ENCODE results near the gene ACOX2. TPM values are rescaled to one million over a fixed set of nuclear protein-coding genes. Genes with fewer than 3 reads are reported as not detected.

Gene ACOX2
- total RNA-seq, 2 experiments from 2014 or later: not detected

DNA sequence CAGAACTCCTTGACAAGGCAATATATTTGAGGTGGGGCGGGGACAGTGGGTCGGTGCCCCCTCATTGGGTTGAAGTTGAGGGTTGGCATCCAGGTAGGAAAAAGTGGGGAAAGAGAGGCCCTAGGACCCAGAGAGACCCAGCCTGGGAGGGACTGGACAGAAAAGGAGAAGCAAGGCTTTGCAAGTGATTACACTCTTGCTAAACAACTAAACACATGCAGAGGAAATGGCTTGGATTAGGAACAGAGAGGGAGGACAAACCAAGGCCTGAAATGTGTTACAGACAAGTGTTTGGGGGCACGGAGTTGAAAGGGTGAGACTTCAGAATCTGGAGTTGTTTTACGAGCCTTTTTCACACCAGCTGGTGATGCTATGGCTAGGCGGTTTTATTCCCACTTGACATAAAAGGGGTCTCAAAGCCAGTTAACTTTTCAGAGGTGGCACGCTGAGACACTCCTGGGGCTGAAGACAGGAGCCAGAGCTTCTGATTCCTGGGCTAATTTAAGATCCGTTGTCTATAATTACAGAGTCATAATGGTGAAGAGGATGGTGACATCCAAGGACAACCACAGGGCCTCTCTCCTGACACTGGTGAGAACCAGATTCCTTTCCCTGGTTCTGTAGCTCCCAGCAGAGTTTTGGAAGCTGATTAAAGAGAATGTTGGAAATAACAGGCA, 52.8 kb downstream of the ACOX2 start:
- Mint-ChIP-seq H3K27me3 (peaks cover 6% of the 10 kb centered on the region), H3K9me3 (ENCODE audit: low read depth) (no peaks in the 10 kb centered on the region), H3K4me1 (no peaks in the 10 kb centered on the region), H3K4me3 (no peak overlapping the region), H3K27ac (no peak overlapping the region), H3K36me3 (ENCODE audit: low read depth) (no peaks in the 10 kb centered on the region)
- ChIA-PET POLR2A (no interaction called here), CTCF (no interaction called here)
- intact Hi-C loops (cut with DNase I, micrococcal nuclease): no loop called here
- DNase-seq (no peak), ATAC-seq (no peak)

- H3K9me3 Mint-ChIP-seq (ENCODE audit: low read depth): peaks cover 2% of the 10 kb centered on the region
- ATAC-seq: peak; percentile 60
- ChIA-PET CTCF (no interaction called here), POLR2A (no interaction called here)
- no peak for DNase-seq
- H3K27me3 Mint-ChIP-seq: no peaks in the 10 kb centered on the region
- H3K36me3 Mint-ChIP-seq (ENCODE audit: low read depth): no peaks in the 10 kb centered on the region
- no peaks in the 10 kb centered on the region for H3K4me1 Mint-ChIP-seq
- no peak overlapping the region for H3K4me3 Mint-ChIP-seq
- no peak overlapping the region for H3K27ac Mint-ChIP-seq
- intact Hi-C loops (cut with DNase I, micrococcal nuclease): no loop called here
These were observed 53.9 kb downstream of the ACOX2 start for GRCh38 chr3:58482917-58483636.

GRCh38 chr3:58480309-58480708, 56.7 kb downstream of the ACOX2 start:
- intact Hi-C loops (cut with DNase I, micrococcal nuclease): no loop called here
- DNase-seq: no peak
- Mint-ChIP-seq H3K4me1 (no peaks in the 10 kb centered on the region), H3K27me3 (no peaks in the 10 kb centered on the region), H3K36me3 (ENCODE audit: low read depth) (no peaks in the 10 kb centered on the region), H3K9me3 (ENCODE audit: low read depth) (peaks cover 2% of the 10 kb centered on the region), H3K27ac (no peak overlapping the region), H3K4me3 (no peak overlapping the region)
- ATAC-seq: no peak
- ChIA-PET POLR2A (no interaction called here), CTCF (interaction anchor here (0.6 to 1.5 kb wide), 2 partner anchors 11 to 16 kb away, joined by 4 to 5 read pairs; no protein-coding TSS in a partner anchor)

DNA sequence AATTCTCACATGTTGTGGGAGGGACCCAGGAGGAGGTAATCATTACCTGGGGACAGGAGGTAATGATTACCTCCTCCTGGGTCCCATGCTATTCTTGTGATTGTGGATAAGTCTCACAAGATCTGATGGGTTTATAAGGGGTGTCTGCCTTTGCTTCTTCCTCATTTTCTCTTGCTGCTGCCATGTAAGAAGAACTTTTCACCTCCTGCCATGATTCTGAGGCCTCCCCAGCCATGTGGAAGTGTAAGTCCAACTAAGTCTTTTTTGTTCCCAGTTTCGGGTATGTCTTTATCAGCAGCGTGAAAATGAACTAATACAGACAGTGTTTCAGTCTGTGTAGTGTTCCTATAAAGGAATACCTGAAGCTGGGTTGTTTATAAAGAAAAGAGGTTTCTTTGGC, 58.2 kb downstream of the ACOX2 start:
- ChIA-PET CTCF (interaction anchor here (1.2 kb wide), 1 partner anchor 13 kb away, joined by 3 read pairs; the partner anchor contains the start of gene KCTD6), POLR2A (no interaction called here)
- Mint-ChIP-seq H3K9me3 (ENCODE audit: low read depth) (peaks cover 2% of the 10 kb centered on the region), H3K4me1 (peaks cover 12% of the 10 kb centered on the region), H3K36me3 (ENCODE audit: low read depth) (no peaks in the 10 kb centered on the region), H3K27ac (no peak overlapping the region), H3K27me3 (no peaks in the 10 kb centered on the region), H3K4me3 (no peak overlapping the region)
- no peak for DNase-seq
- ATAC-seq: no peak
- intact Hi-C loops (cut with DNase I, micrococcal nuclease): no loop called here

DNA sequence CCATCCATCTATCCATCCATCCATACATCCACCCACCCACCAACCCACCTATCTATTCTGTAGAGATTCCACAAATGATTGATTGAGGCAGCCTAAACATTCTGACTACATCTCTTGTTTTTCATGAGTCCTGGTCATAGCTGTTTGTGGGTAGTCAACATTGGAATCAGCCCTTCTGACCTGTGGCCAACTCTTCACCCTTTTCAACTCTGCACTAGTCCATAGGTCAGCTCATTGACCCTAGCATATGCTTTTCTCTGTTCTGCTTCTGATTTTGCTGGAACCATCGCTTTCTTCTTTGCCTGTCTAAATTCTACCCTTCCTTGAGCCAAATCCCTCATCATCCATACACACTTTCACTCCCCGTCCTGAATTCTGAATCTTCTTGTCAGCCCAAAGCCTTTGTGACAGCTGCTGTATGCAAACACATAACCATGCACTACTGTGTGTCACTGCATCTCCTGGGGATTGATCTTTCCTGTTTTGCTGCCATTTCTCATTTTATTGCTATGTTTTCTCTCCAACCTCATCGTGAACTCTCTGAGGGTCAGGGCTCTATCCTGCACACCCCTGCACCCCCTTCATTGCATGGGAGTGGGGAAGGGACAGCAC, 61.9 kb downstream of the ACOX2 start:
- ChIA-PET CTCF (interaction anchor here (0.6 to 1.3 kb wide), 2 partner anchors 17 to 146 kb away, joined by 3 to 4 read pairs; partner anchors contain the start of gene KCTD6), POLR2A (interaction anchor here (0.7 kb wide), 1 partner anchor 36 kb away, joined by 4 read pairs; no protein-coding TSS in a partner anchor)
- Mint-ChIP-seq H3K36me3 (ENCODE audit: low read depth) (no peaks in the 10 kb centered on the region), H3K4me3 (no peak overlapping the region), H3K27ac (no peak overlapping the region), H3K4me1 (peaks cover 32% of the 10 kb centered on the region), H3K9me3 (ENCODE audit: low read depth) (peaks cover 2% of the 10 kb centered on the region), H3K27me3 (peaks cover 2% of the 10 kb centered on the region)
- intact Hi-C loops (cut with DNase I, micrococcal nuclease): no loop called here
- DNase-seq: no peak
- ATAC-seq: no peak

- peaks cover 2% of the 10 kb centered on the region for H3K9me3 Mint-ChIP-seq (ENCODE audit: low read depth)
- intact Hi-C loops (cut with DNase I, micrococcal nuclease): no loop called here
- peaks cover 32% of the 10 kb centered on the region for H3K4me1 Mint-ChIP-seq
- H3K36me3 Mint-ChIP-seq (ENCODE audit: low read depth): no peaks in the 10 kb centered on the region
- no peak overlapping the region for H3K4me3 Mint-ChIP-seq
- DNase-seq: no peak
- ATAC-seq: no peak
- H3K27ac Mint-ChIP-seq: no peak overlapping the region
- ChIA-PET POLR2A (no interaction called here), CTCF (interaction anchor here (1.5 kb wide), 1 partner anchor 17 kb away, joined by 12 read pairs; the partner anchor contains the start of gene KCTD6)
- H3K27me3 Mint-ChIP-seq: peaks cover 2% of the 10 kb centered on the region
These were observed 62.6 kb downstream of the ACOX2 start for GRCh38 chr3:58474348-58474911.

DNA sequence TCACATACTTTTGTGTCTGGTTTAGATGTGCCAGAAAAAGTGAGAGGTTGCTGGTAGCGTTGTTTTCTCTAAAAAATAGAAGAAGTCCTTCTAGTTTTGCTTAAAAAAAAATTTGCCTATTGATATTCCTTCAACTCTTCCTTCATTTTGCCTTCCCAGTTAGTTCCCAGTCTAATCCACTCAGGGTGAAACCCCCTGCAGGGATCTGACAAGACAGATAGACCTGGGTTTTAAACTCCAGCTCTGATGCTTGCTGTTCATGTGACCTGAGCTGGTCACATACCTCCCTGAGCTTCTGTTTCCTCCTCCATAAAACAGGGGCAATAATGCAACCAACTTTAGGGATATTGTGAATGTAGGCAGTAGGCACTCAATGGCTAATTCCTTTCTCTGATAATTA, 63.7 kb downstream of the ACOX2 start:
- ATAC-seq (no peak), DNase-seq (no peak)
- Mint-ChIP-seq H3K27ac (no peak overlapping the region), H3K4me1 (peaks cover 32% of the 10 kb centered on the region), H3K36me3 (ENCODE audit: low read depth) (no peaks in the 10 kb centered on the region), H3K4me3 (no peak overlapping the region), H3K27me3 (peaks cover 2% of the 10 kb centered on the region), H3K9me3 (ENCODE audit: low read depth) (no peaks in the 10 kb centered on the region)
- intact Hi-C loops (cut with DNase I, micrococcal nuclease): no loop called here
- ChIA-PET POLR2A (no interaction called here), CTCF (interaction anchor here (0.8 to 1.5 kb wide), 2 partner anchors 10 to 18 kb away, joined by 3 to 12 read pairs; partner anchors contain the start of gene KCTD6)

GRCh38 chr3:58471025-58471887, 65.7 kb downstream of the ACOX2 start:
- ATAC-seq: peak; percentile 96
- Mint-ChIP-seq H3K27me3 (peaks cover 2% of the 10 kb centered on the region), H3K27ac (peak overlapping the region; percentile 73), H3K9me3 (ENCODE audit: low read depth) (no peaks in the 10 kb centered on the region), H3K36me3 (ENCODE audit: low read depth) (no peaks in the 10 kb centered on the region), H3K4me3 (no peak overlapping the region), H3K4me1 (peaks cover 32% of the 10 kb centered on the region)
- ChIA-PET CTCF (interaction anchor here (0.7 to 1.7 kb wide), 10 partner anchors 14 to 802 kb away, joined by 3 to 11 read pairs (median 3); partner anchors contain the start of genes HTD2, KCTD6 and RPP14), POLR2A (interaction anchor here (0.6 to 1.6 kb wide), 4 partner anchors 38 to 986 kb away, joined by 3 to 5 read pairs (median 4); no protein-coding TSS in a partner anchor)
- intact Hi-C loops (cut with DNase I, micrococcal nuclease): loop anchor here (1.0 kb wide), 5 partner anchors 8 to 165 kb away; partner anchors contain the start of genes HTD2 (in 1 of the 2), PDHB (in 1 of the 2) and RPP14 (in 1 of the 2)
- peak; percentile 82 for DNase-seq

GRCh38 chr3:58470363-58471024, 66.5 kb downstream of the ACOX2 start:
- DNase-seq (no peak), ATAC-seq (no peak)
- ChIA-PET POLR2A (interaction anchor here (0.6 to 1.6 kb wide), 2 partner anchors 38 to 703 kb away, joined by 4 to 5 read pairs; no protein-coding TSS in a partner anchor), CTCF (interaction anchor here (0.7 to 1.7 kb wide), 4 partner anchors 17 to 497 kb away, joined by 3 to 10 read pairs (median 3); no protein-coding TSS in a partner anchor)
- H3K27me3 Mint-ChIP-seq: peaks cover 2% of the 10 kb centered on the region
- peak overlapping the region; percentile 71 for H3K27ac Mint-ChIP-seq
- peaks cover 32% of the 10 kb centered on the region for H3K4me1 Mint-ChIP-seq
- intact Hi-C loops (cut with DNase I, micrococcal nuclease): loop anchor here (1.0 kb wide), 5 partner anchors 7 to 164 kb away; partner anchors contain the start of genes HTD2 (in 1 of the 2), PDHB (in 1 of the 2) and RPP14 (in 1 of the 2)
- H3K9me3 Mint-ChIP-seq (ENCODE audit: low read depth): no peaks in the 10 kb centered on the region
- H3K4me3 Mint-ChIP-seq: no peak overlapping the region
- H3K36me3 Mint-ChIP-seq (ENCODE audit: low read depth): no peaks in the 10 kb centered on the region

DNA sequence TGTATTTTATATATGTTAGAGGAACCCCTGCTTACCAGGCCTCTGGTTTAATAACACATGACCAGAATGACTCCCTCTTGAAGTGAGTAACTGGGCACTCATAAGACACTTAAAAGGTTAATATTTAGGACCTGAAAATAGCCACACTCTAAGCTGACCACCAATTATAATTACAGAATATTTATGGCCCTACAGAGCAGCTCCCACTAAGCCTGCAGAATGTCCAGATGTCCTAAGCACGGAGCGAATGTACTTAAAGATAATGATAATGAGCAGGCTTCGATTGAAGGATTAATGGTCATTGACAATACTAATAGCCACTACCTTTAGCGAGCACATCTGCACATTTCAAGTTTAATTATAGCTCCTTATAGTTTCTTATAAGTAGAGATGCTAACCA, 67.9 kb downstream of the ACOX2 start:
- H3K27me3 Mint-ChIP-seq: peaks cover 2% of the 10 kb centered on the region
- ATAC-seq (no peak), DNase-seq (no peak)
- no peaks in the 10 kb centered on the region for H3K36me3 Mint-ChIP-seq (ENCODE audit: low read depth)
- ChIA-PET CTCF (interaction anchor here (1.4 kb wide), 1 partner anchor 22 kb away, joined by 4 read pairs; no protein-coding TSS in a partner anchor), POLR2A (no interaction called here)
- no peaks in the 10 kb centered on the region for H3K9me3 Mint-ChIP-seq (ENCODE audit: low read depth)
- no peak overlapping the region for H3K27ac Mint-ChIP-seq
- intact Hi-C loops (cut with DNase I, micrococcal nuclease): no loop called here
- peaks cover 27% of the 10 kb centered on the region for H3K4me1 Mint-ChIP-seq
- H3K4me3 Mint-ChIP-seq: no peak overlapping the region

All from activated CD4-positive, alpha-beta T cell treated with anti-CD3 and anti-CD28 coated beads for 36 hours (primary cell).